ENCODE data around the gene TSR1.
A peak's percentile ranks its signal among the peaks of the same experiment; 100 is the strongest.

TSR1 gene

DNA sequence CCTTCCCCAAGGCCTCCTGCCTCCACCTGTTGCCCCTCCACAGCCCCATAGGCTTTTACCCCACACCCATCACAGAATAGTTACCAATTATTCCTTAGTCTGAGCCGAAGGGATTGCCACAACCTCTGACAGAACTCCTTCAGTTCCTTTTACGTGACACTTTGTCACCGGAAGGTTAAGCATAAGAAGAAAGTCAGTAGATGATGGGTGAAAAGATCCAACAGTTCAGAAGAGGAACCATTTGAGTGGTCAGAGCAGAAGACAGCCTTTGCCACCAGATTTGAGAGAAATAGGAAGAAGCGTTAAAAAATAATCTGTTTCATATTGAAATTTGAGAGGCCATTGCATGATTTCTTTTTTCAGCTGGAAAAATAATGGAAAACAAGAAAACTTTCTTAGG lies 31.3 kb downstream of the TSR1 start:
- DNase-seq (ENCODE audit: low read depth, low spot score), result no peak
- CTCF ChIA-PET, result interaction anchor here (1.4 kb wide), 1 partner anchor 31 kb away, joined by 4 read pairs; the partner anchor contains the start of gene TSR1
- POLR2A ChIA-PET, result no interaction called here

DNA sequence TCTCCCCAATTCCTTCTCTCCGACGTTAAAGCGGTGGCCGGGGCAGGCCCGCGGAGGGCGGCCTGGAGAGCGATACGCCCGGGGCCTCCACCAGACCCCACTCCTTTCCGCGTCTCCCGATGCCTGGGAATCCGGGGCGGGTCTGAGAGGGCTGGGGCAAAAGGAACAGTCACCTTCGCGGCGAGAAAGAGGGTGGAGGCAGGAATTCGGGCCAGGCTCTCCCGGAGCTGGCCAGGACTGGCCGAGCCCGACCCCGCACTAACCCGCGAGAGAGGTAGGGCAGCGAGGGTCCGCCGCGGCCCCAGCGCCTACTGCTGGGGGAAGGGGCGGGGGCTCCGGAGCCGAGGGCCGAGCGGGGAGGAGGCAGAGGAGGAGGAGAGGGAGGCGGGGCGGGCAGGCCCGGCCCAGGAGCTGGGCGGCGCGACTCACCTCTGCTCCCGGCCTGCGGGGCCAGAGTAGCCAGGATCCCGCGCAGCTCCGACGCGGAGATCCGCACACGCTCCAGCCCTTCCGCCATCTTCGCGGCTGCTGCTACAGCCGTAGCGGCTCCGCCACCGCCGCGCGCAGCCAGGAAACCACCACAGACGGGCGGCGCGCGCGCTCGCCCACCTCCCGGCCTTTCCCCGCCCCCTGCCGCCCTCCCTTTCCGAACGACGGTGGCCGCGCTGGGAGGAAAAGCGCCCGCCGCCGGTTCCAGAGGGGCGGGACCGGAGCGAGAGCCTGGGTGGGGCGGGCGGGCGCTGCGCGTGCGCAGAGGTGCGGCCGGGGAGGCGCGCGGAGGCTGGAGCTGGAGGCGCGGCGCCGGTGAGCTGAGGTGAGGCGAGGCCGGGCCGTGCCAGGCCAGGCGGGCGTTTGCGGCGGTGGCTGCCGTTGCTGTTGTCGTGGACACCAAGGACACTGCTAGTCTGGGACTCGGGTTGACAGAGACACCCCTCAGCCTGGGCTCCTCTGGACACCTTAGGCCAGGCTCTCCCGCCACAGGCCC lies 32.8 kb downstream of the TSR1 start, which contains the start of the genes SMG6 and SRR:
Gene SMG6, minus strand, starts transcription at position 582 of the 985 bp plus-strand sequence. Its CDS starts 65 bp downstream, at position 517.
Gene SRR, plus strand, starts transcription at position 747 of the 985 bp plus-strand sequence. CDS start 11,611 bp downstream, outside the sequence.
- TF ChIP-seq, protein P1, sequence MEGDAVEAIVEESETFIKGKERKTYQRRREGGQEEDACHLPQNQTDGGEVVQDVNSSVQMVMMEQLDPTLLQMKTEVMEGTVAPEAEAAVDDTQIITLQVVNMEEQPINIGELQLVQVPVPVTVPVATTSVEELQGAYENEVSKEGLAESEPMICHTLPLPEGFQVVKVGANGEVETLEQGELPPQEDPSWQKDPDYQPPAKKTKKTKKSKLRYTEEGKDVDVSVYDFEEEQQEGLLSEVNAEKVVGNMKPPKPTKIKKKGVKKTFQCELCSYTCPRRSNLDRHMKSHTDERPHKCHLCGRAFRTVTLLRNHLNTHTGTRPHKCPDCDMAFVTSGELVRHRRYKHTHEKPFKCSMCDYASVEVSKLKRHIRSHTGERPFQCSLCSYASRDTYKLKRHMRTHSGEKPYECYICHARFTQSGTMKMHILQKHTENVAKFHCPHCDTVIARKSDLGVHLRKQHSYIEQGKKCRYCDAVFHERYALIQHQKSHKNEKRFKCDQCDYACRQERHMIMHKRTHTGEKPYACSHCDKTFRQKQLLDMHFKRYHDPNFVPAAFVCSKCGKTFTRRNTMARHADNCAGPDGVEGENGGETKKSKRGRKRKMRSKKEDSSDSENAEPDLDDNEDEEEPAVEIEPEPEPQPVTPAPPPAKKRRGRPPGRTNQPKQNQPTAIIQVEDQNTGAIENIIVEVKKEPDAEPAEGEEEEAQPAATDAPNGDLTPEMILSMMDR (IDR thresholded peaks at IDR 0.05; ENCODE audit: insufficient read depth, low read length, missing control alignments), result no peak
- DNase-seq (ENCODE audit: low read depth, low spot score), result no peak
- ChIA-PET POLR2A (interaction anchor here (0.5 to 2.5 kb wide), 7 partner anchors 17 to 249 kb away, joined by 3 to 10 read pairs (median 5); partner anchors contain the start of genes HIC1, SGSM2 and TSR1), CTCF (interaction anchor here (0.8 to 1.6 kb wide), 5 partner anchors 10 to 250 kb away, joined by 3 to 9 read pairs (median 4); no protein-coding TSS in a partner anchor)
- peak within 1 kb of the TSS; percentile 86 for H3K4me3 ChIP-seq (ENCODE audit: low read depth, low read length)

More for the DNA sequence above, 31.3 kb downstream of the TSR1 start:
- H3K4me3 ChIP-seq (ENCODE audit: low read depth, low read length), result no peak overlapping the region
- TF ChIP-seq, protein P1 (IDR thresholded peaks at IDR 0.05; ENCODE audit: insufficient read depth, low read length, missing control alignments), result no peak

DNA sequence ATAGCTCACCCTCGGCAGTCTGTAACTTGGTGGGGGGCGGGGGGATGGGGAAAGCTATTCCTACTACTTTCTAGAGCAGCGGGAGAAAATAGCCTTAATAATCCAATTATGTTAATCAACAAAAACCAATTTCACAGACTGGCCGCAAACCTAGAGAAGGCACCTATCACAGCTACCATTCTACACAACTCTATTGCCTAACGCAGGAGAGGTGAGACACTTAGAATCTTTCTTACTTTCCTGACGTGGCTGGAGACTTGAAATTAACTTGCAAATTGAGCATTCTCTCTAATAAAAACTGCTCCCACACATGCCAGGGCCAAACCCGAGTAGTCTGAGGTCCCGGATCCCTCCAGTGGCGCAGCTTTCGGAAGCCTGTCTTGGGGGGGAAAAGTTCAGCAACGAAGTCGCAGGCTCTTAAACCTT lies 33.5 kb downstream of the TSR1 start:
- ChIA-PET CTCF (interaction anchor here (0.8 to 1.6 kb wide), 4 partner anchors 10 to 249 kb away, joined by 3 to 9 read pairs (median 5); no protein-coding TSS in a partner anchor), POLR2A (interaction anchor here (0.5 to 2.5 kb wide), 5 partner anchors 17 to 248 kb away, joined by 4 to 10 read pairs (median 6); partner anchors contain the start of genes HIC1, SGSM2 and TSR1)
- no peak for DNase-seq (ENCODE audit: low read depth, low spot score)
- H3K4me3 ChIP-seq (ENCODE audit: low read depth, low read length), result peak overlapping the region; percentile 86
- TF ChIP-seq, protein P1 (IDR thresholded peaks at IDR 0.05; ENCODE audit: insufficient read depth, low read length, missing control alignments), result no peak

DNA sequence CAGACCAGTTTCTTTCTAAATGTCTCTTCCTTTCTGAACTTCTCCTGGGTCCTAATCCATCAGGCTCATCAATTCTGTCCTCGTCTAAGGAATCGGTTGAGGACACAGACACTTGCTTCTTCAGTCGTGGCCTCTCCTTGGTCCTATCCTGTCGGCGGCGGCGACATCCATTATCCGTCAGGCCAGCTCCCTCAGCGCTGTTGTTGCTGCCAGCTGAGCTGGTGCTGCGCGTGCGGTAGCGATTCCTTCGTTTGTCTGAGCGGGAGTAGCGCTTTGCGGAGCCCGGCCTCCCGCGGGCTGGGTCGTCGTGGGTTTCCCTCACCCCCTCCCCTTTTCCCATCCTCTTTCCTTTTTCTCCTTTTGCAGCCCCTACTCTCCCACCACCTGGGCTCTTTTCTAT lies 36.5 kb downstream of the TSR1 start:
- DNase-seq (ENCODE audit: low read depth, low spot score), result no peak
- TF ChIP-seq, protein P1 (IDR thresholded peaks at IDR 0.05; ENCODE audit: insufficient read depth, low read length, missing control alignments), result no peak
- CTCF ChIA-PET, result no interaction called here
- no peak overlapping the region for H3K4me3 ChIP-seq (ENCODE audit: low read depth, low read length)
- POLR2A ChIA-PET, result no interaction called here

DNA sequence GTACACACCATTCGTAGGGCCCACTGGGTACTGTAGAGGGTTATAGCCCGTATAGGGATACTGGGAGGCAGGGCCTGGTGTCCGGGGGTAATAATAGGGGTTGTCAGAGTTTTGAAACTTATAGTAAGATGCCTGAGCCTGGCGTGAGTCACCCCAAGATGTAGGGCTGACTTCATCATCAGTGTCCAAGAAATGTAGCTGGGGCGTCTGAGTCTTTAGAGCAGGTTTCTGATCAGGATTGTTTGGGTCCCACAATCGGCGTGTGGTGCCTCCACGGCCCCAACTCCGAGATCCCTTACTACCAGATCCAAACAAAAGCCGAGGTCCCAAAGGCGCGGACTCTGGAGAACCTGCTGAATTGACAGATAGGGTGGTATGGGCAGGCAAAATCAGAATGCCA lies 37.1 kb downstream of the TSR1 start:
- CTCF ChIA-PET, result interaction anchor here (2.7 kb wide), 1 partner anchor 17 kb away, joined by 14 read pairs; no protein-coding TSS in a partner anchor
- no peak for DNase-seq (ENCODE audit: low read depth, low spot score)

More for the DNA sequence above, 37.1 kb downstream of the TSR1 start:
- POLR2A ChIA-PET, result no interaction called here
- H3K4me3 ChIP-seq (ENCODE audit: low read depth, low read length), result no peak overlapping the region
- TF ChIP-seq, protein P1 (IDR thresholded peaks at IDR 0.05; ENCODE audit: insufficient read depth, low read length, missing control alignments), result no peak
